IMR-90 (cell line): Measurements from ENCODE around the gene ZC3H4. TPM values are rescaled to one million over a fixed set of nuclear protein-coding genes. Genes with fewer than 3 reads are reported as not detected.

Experiments
- ATAC-seq: fragments of 200-7000 bp; cut with Tn5 transposase; 2 replicates; pipeline ENCODE4 v1.9.1; 2020; ENCODE audit warnings: low read depth, mild to moderate bottlenecking, moderate library complexity
- BruUV-seq: library from RNA; stranded (reverse); fragments of 400-500 nt; replicated peaks from 2 replicates; lab custom pipeline; 2021; lab: Mats Ljungman, UMichigan
- CTCF ChIA-PET: fragments of 300-600 bp; formaldehyde crosslinking; extraction: SDS; loops from one replicate; lab custom pipeline; 2021; ENCODE audit warnings: antibody characterized with exemption; lab: Yijun Ruan, JAX
- POLR2A ChIA-PET: fragments of 300-600 bp; sonication (Branson Sonifier 250); formaldehyde crosslinking; loops from one replicate; lab custom pipeline; 2022; ENCODE audit warnings: antibody characterized with exemption; ENCODE audit not compliant: unreplicated experiment; lab: Charles Lee
- DNase-seq: peaks from one replicate; pipeline ENCODE4 v3.0.0; 2013
- H2AFZ ChIP-seq: replicated peaks from 2 replicates; pipeline ENCODE3; 2013; ENCODE audit warnings: low read length, mild to moderate bottlenecking; ENCODE audit not compliant: poor library complexity
- H2AK5ac ChIP-seq: 2 replicates; pipeline ENCODE4 v1.6.1; 2013; ENCODE audit warnings: low read depth, low read length, inconsistent platforms
- H2AK9ac ChIP-seq: replicated peaks from 2 replicates; pipeline ENCODE3; 2013; ENCODE audit warnings: mild to moderate bottlenecking, low read depth, low read length, moderate library complexity; ENCODE audit not compliant: poor library complexity
- H2BK120ac ChIP-seq: 2 replicates; pipeline ENCODE4 v1.6.1; 2013; ENCODE audit warnings: low read depth, low read length, inconsistent platforms
- H2BK15ac ChIP-seq: 3 replicates; pipeline ENCODE4 v1.6.1; 2013; ENCODE audit warnings: low read depth, low read length, inconsistent platforms
- H2BK20ac ChIP-seq: 2 replicates; pipeline ENCODE4 v1.6.1; 2013; ENCODE audit warnings: low read depth, mild to moderate bottlenecking, inconsistent platforms, low read length, moderate library complexity
- H2BK5ac ChIP-seq: 2 replicates; pipeline ENCODE4 v1.6.1; 2013; ENCODE audit warnings: mild to moderate bottlenecking, low read depth, low read length, inconsistent platforms; ENCODE audit not compliant: poor library complexity, severe bottlenecking
- H3K14ac ChIP-seq: replicated peaks from 2 replicates; pipeline ENCODE4 v1.6.1; 2013; ENCODE audit warnings: low read depth, low read length, inconsistent platforms
- H3K18ac ChIP-seq: 2 replicates; pipeline ENCODE4 v1.6.1; 2013; ENCODE audit warnings: low read depth, low read length, control low read depth
- H3K23ac ChIP-seq: 2 replicates; pipeline ENCODE4 v1.6.1; 2013; ENCODE audit warnings: low read depth, low read length, inconsistent platforms
- H3K27ac ChIP-seq: 2 replicates; pipeline ENCODE4 v1.5.1; 2013; ENCODE audit warnings: mild to moderate bottlenecking, control low read depth, low read length; ENCODE audit not compliant: insufficient read depth
- H3K27me3 ChIP-seq: 2 replicates; pipeline ENCODE4 v1.6.1; 2013; ENCODE audit warnings: low read length; ENCODE audit not compliant: control insufficient read depth, insufficient read depth
- H3K36me3 ChIP-seq: 2 replicates; pipeline ENCODE4 v1.6.1; 2013; ENCODE audit warnings: low read length, mixed read lengths; ENCODE audit not compliant: control insufficient read depth, insufficient read depth
- H3K4ac ChIP-seq: 2 replicates; pipeline ENCODE4 v1.6.1; 2013; ENCODE audit warnings: low read depth, low read length, inconsistent platforms
- H3K4me1 ChIP-seq: 2 replicates; pipeline ENCODE4 v1.6.1; 2013; ENCODE audit warnings: low read length, mixed read lengths; ENCODE audit not compliant: control insufficient read depth, insufficient read depth
- H3K4me2 ChIP-seq: 2 replicates; pipeline ENCODE4 v1.6.1; 2013; ENCODE audit warnings: low read depth, mild to moderate bottlenecking, control low read depth, low read length, moderate library complexity
- H3K4me3 ChIP-seq: 2 replicates; pipeline ENCODE4 v1.5.1; 2013; ENCODE audit warnings: low read depth, mild to moderate bottlenecking, control low read depth, low read length, moderate library complexity; ENCODE audit not compliant: insufficient read depth
- H3K56ac ChIP-seq: 2 replicates; pipeline ENCODE4 v1.6.1; 2013; ENCODE audit warnings: low read length, inconsistent platforms; ENCODE audit not compliant: insufficient read depth; ENCODE audit errors: extremely low read depth
- H3K79me1 ChIP-seq, 2 experiments: 2 replicates each; pipeline ENCODE4 v1.6.1; 2013; ENCODE audit warnings: low read length in 2 of 2, inconsistent platforms in 1 of 2, low read depth in 1 of 2
- H3K9ac ChIP-seq: 2 replicates; pipeline ENCODE4 v1.6.1; 2013; ENCODE audit warnings: low read depth, low read length, control low read depth
- H3K9me1 ChIP-seq: 2 replicates; pipeline ENCODE4 v1.6.1; 2013; ENCODE audit warnings: low read length, inconsistent platforms; ENCODE audit not compliant: insufficient read depth
- H3K9me3 ChIP-seq: 2 replicates; pipeline ENCODE4 v1.6.1; 2013; ENCODE audit warnings: low read length; ENCODE audit not compliant: control insufficient read depth, insufficient read depth
- H4K20me1 ChIP-seq: 2 replicates; pipeline ENCODE4 v1.6.1; 2013; ENCODE audit warnings: low read length, inconsistent platforms; ENCODE audit not compliant: insufficient read depth
- H4K5ac ChIP-seq: 2 replicates; pipeline ENCODE4 v1.6.1; 2013; ENCODE audit warnings: mild to moderate bottlenecking, low read depth, low read length, control low read depth
- H4K8ac ChIP-seq, 2 experiments: 2 replicates each; pipeline ENCODE4 v1.6.1; 2013; ENCODE audit warnings: low read depth in 2 of 2, low read length in 2 of 2, control low read depth in 1 of 2, inconsistent platforms in 1 of 2
- H4K91ac ChIP-seq: 2 replicates; pipeline ENCODE4 v1.6.1; 2013; ENCODE audit warnings: low read depth, low read length, inconsistent platforms; ENCODE audit not compliant: insufficient read depth
- CEBPB ChIP-seq: IDR thresholded peaks from 2 replicates; pipeline ENCODE4 v1.6.1; 2012; ENCODE audit warnings: low read depth, low read length, improper control_type of control experiment
- MAZ ChIP-seq: IDR thresholded peaks from 2 replicates; pipeline ENCODE4 v1.6.1; 2012; ENCODE audit warnings: low read depth, mild to moderate bottlenecking, low read length, improper control_type of control experiment, moderate library complexity, borderline replicate concordance
- MXI1 ChIP-seq: IDR thresholded peaks from 2 replicates; pipeline ENCODE4 v1.6.1; 2012; ENCODE audit warnings: low read depth, mild to moderate bottlenecking, low read length, moderate library complexity, borderline replicate concordance
- WGBS, 2 experiments: methylation state at CpG; one replicate each; pipeline versions ENCODE4 v1.1.5 to v1.1.7; 2013; ENCODE audit warnings: missing lambda C conversion rate in 2 of 2; ENCODE audit not compliant: insufficient read length in 1 of 2; ENCODE audit errors: extremely low coverage in 2 of 2; 5-methylcytosine and 5-hydroxymethylcytosine counted together
- dilution Hi-C: fragments of 300-500 bp; cut with HindIII; formaldehyde crosslinking; loops from one replicate; pipeline ENCODE4 v1.14.3; 2018; ENCODE audit warnings: low sequenced_read_pairs; ENCODE audit not compliant: unreplicated experiment
- in situ Hi-C: fragments of 300-500 bp; cut with MboI; formaldehyde crosslinking; loops from 3 replicates; pipeline ENCODE4 v1.14.3; 2019; ENCODE audit warnings: low sequenced_read_pairs, inconsistent platforms, mixed read lengths
- intact Hi-C: fragments of 100-400 bp; cut with micrococcal nuclease; formaldehyde crosslinking; loops from 2 replicates; pipeline ENCODE4 v1.10.0; 2022
- polyA plus RNA-seq, 3 experiments: library from polyadenylated mRNA; depleted of rRNA; stranded (reverse); fragments of >200 nt; gene quantifications; 2 replicates each; pipeline ENCODE4 v1.2.3, GENCODE V29; 2012; ENCODE audit warnings: low replicate concordance in 1 of 3
- total RNA-seq: library from RNA; depleted of rRNA; stranded (reverse); fragments of >200 nt; gene quantifications from 2 replicates; pipeline ENCODE4 v1.2.3, GENCODE V29; 2012
- TF ChIP-seq, protein P1 (sequence below): fragments of 150-350 bp; IDR thresholded peaks from 2 replicates; pipeline ENCODE4 v1.6.1; 2016; ENCODE audit warnings: low read depth, mild to moderate bottlenecking, low read length, moderate library complexity, borderline replicate concordance

ZC3H4 gene
- total and polyA plus RNA-seq, 2 of the 4 experiments (the other 2 are of a cell fraction), result 3.9 to 8.9 TPM

- intact Hi-C loops, result no loop called here
- Histone ChIP-seq H3K23ac (no peak overlapping the region), H3K27ac (no peak overlapping the region), H2BK20ac (no peak overlapping the region), H4K8ac (no peak overlapping the region), H3K79me1 (peaks cover 0 to 21% of the 10 kb centered on the region in 2 experiments; a peak in 3 of 4 replicates), H3K4me1 (no peaks in the 10 kb centered on the region), H3K36me3 (no peaks in the 10 kb centered on the region), H2AK9ac (no peak overlapping the region), H3K4me3 (no peak overlapping the region), H3K9me3 (no peaks in the 10 kb centered on the region), H2AK5ac (no peak overlapping the region), H3K4me2 (no peak overlapping the region), H3K18ac (no peak overlapping the region), H3K56ac (no peak overlapping the region), H3K27me3 (no peaks in the 10 kb centered on the region), H4K91ac (no peak overlapping the region), H4K20me1 (peaks cover 6% of the 10 kb centered on the region; the same call in 1 of the 2 replicates), H3K14ac (no peak overlapping the region), H2BK15ac (no peak overlapping the region), H2BK5ac (no peak overlapping the region), H2AFZ (no peak overlapping the region), H4K5ac (no peak overlapping the region), H3K9me1 (no peaks in the 10 kb centered on the region), H2BK120ac (no peak overlapping the region), H3K4ac (no peak overlapping the region), H3K9ac (no peak overlapping the region)
- ChIA-PET POLR2A (no interaction called here), CTCF (no interaction called here)
- DNase-seq, result no peak
- 88% methylated on average over 24 of the region's 45 CpGs; no CpG with 5 or more reads in 1 of the 2 experiments for WGBS, 2 experiments
- dilution Hi-C loops, result no loop called here
- in situ Hi-C loops, result no loop called here
- TF ChIP-seq, protein P1, sequence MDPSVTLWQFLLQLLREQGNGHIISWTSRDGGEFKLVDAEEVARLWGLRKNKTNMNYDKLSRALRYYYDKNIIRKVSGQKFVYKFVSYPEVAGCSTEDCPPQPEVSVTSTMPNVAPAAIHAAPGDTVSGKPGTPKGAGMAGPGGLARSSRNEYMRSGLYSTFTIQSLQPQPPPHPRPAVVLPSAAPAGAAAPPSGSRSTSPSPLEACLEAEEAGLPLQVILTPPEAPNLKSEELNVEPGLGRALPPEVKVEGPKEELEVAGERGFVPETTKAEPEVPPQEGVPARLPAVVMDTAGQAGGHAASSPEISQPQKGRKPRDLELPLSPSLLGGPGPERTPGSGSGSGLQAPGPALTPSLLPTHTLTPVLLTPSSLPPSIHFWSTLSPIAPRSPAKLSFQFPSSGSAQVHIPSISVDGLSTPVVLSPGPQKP, result no peak
- no peak for TF ChIP-seq CEBPB
- TF ChIP-seq MAZ, result no peak
- TF ChIP-seq MXI1, result no peak
- no peak for ATAC-seq
- no TSS peak for BruUV-seq
Observed at GRCh38 chr19:47045867-47046470, 67.6 kb downstream of the ZC3H4 start.
